BE2C (cell line): ENCODE results near the gene WFDC1.

Source experiments
- DNase-seq: peaks from one replicate; pipeline ENCODE4 v3.0.0-alpha.2; 2020
- H3K27me3 ChIP-seq: fragments of 250-450 bp; sonication (Bioruptor Pico); 2 replicates; pipeline ENCODE4 v1.5.1; 2020; ENCODE audit warnings: mild to moderate bottlenecking
- H3K36me3 ChIP-seq: fragments of 250-450 bp; sonication (Bioruptor Pico); 2 replicates; pipeline ENCODE4 v1.5.1; 2020; ENCODE audit warnings: mild to moderate bottlenecking
- H3K4me1 ChIP-seq: fragments of 250-450 bp; sonication (Bioruptor Pico); 2 replicates; pipeline ENCODE4 v1.5.1; 2020
- H3K4me3 ChIP-seq: 2 replicates; pipeline ENCODE4 v1.5.1; 2011; ENCODE audit warnings: low read depth, low read length
- H3K9me3 ChIP-seq: fragments of 250-450 bp; sonication (Bioruptor Pico); 2 replicates; pipeline ENCODE4 v1.5.1; 2020
- CTCF ChIP-seq: IDR thresholded peaks from 2 replicates; pipeline ENCODE4 v1.5.1; 2012; ENCODE audit warnings: mild to moderate bottlenecking, low read depth, low read length

WFDC1 gene

DNA sequence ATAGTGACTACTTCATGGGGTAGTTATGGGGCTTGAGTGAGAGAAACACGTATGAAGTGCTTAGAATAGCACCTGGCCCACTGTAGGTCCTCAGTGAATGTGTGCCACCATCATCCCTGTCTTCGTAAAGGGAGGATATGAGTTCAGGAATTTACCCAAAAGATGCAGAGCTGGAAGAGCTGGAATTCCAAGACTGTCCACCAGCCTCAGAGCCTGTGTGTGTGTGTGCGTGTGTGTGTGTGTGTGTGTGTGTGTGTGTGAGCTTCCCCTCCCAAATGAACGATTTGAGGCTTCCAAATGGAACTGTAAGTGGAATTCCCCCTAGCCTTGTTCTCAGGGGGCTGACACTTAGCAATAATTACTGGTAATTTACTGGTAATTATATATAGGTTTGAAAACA is 27.3 kb downstream of the WFDC1 start:
- TF ChIP-seq CTCF, result no peak
- Histone ChIP-seq H3K4me1 (no peaks in the 10 kb centered on the region), H3K27me3 (peaks cover 22% of the 10 kb centered on the region), H3K9me3 (no peaks in the 10 kb centered on the region), H3K36me3 (no peaks in the 10 kb centered on the region), H3K4me3 (no peak overlapping the region)
- DNase-seq, result no peak

GRCh38 chr16:84322749-84323148 is 28.1 kb downstream of the WFDC1 start:
- Histone ChIP-seq H3K4me3 (no peak overlapping the region), H3K4me1 (no peaks in the 10 kb centered on the region), H3K9me3 (no peaks in the 10 kb centered on the region), H3K27me3 (peaks cover 22% of the 10 kb centered on the region), H3K36me3 (no peaks in the 10 kb centered on the region)
- no peak for DNase-seq
- TF ChIP-seq CTCF, result no peak

GRCh38 chr16:84323606-84324005 is 28.9 kb downstream of the WFDC1 start:
- no peak for TF ChIP-seq CTCF
- H3K4me3 ChIP-seq, result no peak overlapping the region
- DNase-seq, result no peak
- H3K4me1 ChIP-seq, result no peaks in the 10 kb centered on the region
- no peaks in the 10 kb centered on the region for H3K9me3 ChIP-seq
- no peaks in the 10 kb centered on the region for H3K36me3 ChIP-seq
- H3K27me3 ChIP-seq, result peaks cover 22% of the 10 kb centered on the region

DNA sequence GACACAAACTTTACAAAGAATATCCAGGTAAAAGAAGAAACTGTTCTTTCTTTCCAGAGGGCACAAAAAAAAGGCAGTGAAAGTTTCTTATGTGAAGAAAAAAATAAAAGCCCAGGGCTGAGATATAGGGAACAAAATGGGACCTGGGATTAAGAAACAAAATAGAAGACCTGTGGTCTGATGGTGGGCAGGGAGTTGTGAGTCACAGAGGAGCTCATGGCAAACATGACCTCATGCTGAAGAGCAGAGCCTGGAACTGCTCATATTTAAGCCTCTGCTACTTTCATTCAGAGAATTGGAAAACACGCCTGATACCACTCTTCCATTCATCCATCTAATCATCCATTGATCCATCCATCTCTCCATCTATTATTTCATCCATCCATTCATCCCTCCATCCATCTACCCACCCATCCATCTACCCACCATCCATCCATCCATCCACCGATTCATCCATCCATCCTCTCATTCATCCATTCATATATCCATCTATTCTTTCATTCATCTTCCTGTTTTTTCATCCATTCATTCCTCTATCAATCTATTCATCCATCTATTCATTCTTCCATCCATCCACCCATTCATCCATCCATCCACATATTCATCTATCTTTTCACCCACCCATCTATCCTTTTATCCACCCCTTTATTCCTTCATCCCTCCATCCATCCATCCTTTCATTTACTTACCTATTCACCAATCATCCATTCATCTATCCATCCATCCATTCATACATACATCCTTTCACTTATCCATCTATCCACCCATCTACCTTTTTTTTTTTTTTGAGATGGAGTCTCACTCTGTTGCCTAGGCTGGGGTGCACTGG is 30.0 kb downstream of the WFDC1 start:
- Histone ChIP-seq H3K27me3 (peaks cover 22% of the 10 kb centered on the region), H3K36me3 (no peaks in the 10 kb centered on the region), H3K4me1 (no peaks in the 10 kb centered on the region), H3K9me3 (no peaks in the 10 kb centered on the region), H3K4me3 (no peak overlapping the region)
- no peak for DNase-seq
- no peak for TF ChIP-seq CTCF

GRCh38 chr16:84326545-84326944 is 31.9 kb downstream of the WFDC1 start:
- TF ChIP-seq CTCF, result no peak
- no peaks in the 10 kb centered on the region for H3K4me1 ChIP-seq
- H3K36me3 ChIP-seq, result no peaks in the 10 kb centered on the region
- no peak for DNase-seq
- H3K27me3 ChIP-seq, result peaks cover 10% of the 10 kb centered on the region
- no peaks in the 10 kb centered on the region for H3K9me3 ChIP-seq
- H3K4me3 ChIP-seq, result no peak overlapping the region

DNA sequence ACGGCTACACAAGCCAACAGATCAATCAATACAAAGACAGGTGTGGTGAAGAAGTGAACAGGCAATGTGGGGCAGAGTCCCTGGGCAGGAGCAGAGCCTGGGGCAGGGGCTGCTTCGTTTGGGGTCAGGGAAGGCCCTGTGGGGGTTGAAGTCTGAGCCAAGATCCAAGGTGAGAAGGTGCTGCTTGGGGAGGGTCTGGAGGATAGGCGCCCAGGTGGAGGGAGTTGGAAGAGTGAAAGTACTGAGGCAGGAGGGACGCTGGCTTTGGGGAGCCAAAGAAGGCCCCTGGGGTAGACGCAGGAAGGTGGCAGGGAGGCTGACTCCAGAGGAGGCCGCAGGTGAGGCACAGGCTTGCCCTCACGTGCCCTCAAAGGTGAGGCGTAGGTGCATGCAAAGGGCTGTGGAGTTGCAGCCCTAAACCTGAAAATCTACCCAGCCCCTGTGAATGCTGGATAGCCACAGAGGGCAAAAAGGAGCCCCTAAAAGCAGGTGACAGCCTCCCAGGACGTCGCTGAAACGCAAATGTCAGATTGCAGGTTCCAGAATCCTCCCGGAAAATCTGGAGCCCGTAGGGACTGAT is 33.3 kb downstream of the WFDC1 start:
- H3K9me3 ChIP-seq, result no peaks in the 10 kb centered on the region
- TF ChIP-seq CTCF, result no peak
- no peak overlapping the region for H3K4me3 ChIP-seq
- H3K36me3 ChIP-seq, result no peaks in the 10 kb centered on the region
- peaks cover 4% of the 10 kb centered on the region for H3K27me3 ChIP-seq
- no peak for DNase-seq
- H3K4me1 ChIP-seq, result no peaks in the 10 kb centered on the region
